GM18867 (cell line): ENCODE data around the gene CDIPT.
"Not testable (repeated sequence)": the region's sequence is repeated elsewhere in the genome, so short reads cannot be mapped to it uniquely, and the experiment has no call there.

Experiments
- ATAC-seq: cut with Tn5 transposase; IDR thresholded peaks from one replicate; pipeline ENCODE4 v1.9.1; 2021; ENCODE audit warnings: mild to moderate bottlenecking, moderate library complexity; ENCODE audit not compliant: unreplicated experiment

CDIPT gene

DNA sequence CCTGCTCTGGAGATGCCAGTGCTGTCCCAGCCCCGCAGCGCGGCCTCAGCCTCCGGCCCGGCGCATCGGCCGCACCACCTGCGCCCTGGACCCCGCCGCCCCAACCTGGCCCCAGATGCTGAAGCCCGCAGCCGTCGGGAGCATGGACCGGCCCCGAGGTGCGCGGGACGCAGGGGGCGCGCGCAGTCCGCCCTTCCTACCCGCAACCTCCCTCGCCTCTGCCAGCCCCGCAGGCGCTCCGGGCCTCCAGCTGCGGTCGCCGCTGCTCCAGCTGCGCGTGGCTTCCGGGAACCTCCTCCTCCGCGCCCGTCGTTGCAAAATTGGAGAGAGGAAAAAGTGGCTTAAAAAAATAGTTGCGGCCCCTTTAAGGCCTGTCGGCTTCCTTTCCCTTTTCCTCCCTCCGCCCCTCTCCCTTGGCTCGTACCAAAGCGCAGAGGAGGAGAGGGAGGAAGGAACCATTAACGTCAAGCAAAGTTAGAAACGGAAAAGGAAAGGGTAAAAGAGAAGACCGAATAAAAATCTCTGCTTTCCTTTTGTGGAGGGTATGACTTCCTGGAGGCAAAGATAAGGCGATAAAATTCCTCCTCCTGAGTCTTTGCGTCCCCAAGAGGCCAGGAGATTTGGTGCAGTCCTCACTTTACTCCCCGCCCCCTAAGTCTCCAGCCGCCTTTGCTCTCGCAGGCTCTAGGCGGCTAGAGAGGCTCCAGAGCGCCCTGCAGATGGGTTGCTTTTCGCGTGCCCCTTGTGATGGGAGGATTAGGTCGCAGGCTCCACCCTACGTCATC lies at the start of gene CDIPT:
Gene CDIPT, minus strand, starts transcription at position 343 of the 785 bp plus-strand sequence. CDS start 369 bp downstream, outside the sequence.
- ATAC-seq, result peak; percentile 88

DNA sequence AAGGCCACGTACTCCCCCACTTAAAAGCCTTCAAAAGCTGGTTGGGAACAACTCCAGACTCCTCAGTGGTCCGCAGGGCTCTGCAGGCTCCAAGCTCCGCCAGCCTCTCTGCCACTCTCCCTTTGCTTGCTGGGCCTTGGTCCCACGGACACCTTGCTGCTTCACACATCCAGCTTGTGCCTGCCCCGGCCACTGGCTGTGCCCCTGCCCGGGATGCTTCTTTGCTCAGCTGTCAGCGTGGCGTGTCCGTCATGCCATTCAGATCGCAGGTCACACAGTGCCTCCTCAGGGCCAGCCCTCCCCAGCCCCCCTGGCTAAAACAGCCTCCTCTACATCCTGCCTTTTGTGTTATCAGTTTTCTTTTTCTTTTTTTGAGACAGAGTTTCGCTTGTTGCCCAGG lies 49.1 kb upstream of the CDIPT start:
- ATAC-seq, result no peak

- ATAC-seq, result no peak
Observed at GRCh38 chr16:29911676-29912010, 48.6 kb upstream of the CDIPT start.

GRCh38 chr16:29910819-29911675 lies 48.0 kb upstream of the CDIPT start:
- ATAC-seq, result no peak

GRCh38 chr16:29909851-29910250 lies 46.8 kb upstream of the CDIPT start:
- ATAC-seq, result not testable (repeated sequence)

- no peak for ATAC-seq
Observed at GRCh38 chr16:29909391-29909790, 46.4 kb upstream of the CDIPT start.

- no peak for ATAC-seq
Observed at GRCh38 chr16:29908719-29909220, 45.7 kb upstream of the CDIPT start.

DNA sequence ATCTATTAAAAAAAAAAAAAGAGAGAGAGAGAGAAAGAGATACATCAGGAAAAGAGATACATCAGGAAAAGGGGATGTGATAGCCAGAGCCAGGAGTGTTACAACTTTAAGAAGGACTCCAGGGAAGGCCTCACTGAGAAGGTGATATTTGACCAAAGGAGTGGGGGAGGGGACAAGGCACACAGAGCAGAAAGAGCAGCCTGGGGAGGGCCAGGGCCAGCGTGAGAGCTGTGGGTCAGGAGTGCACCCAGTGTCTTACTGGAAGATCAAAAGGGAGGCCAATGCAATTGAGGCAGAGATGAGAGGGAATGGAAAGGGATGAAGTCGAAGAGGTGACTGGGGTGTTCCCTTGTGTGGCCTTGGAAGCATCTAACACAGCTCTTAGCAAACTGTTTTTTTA lies 44.9 kb upstream of the CDIPT start:
- ATAC-seq, result no peak

DNA sequence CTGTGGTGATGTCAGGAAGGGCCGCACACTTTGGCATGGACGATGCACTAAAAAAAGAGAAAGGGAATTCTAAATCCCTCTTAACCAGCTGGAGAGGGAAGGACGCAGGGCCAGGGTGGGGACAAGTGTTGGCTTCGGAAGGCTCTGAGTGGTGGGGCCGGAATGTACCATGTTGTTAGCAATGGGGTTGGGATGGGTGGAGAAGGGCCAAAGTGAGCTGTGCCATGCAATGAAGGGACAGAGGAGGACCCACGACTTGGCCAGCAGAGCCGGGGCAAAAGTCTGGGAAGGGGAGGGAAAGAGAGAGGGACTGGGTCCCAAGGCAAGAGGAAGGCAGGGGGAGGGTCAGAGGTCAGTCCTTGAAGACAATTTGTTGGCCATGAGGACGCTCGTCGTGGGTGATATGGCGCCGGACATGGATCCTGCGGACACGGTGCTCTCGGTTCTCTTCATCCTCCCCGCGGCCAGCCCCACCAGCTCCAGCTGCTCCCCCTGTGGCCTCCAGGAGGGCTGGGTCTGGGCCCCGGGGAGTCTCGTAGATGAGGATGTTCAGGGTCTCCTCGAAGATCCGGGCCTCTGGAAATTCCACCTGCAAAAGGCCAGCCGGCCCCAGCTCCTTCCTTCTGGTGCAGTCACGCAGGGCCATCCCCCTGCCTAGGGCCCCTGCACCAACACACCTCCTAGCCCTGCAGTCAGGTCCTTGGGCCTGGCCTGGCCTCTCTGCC lies 43.7 kb upstream of the CDIPT start:
- ATAC-seq, result no peak

GRCh38 chr16:29905668-29906067 lies 42.6 kb upstream of the CDIPT start:
- ATAC-seq, result no peak

DNA sequence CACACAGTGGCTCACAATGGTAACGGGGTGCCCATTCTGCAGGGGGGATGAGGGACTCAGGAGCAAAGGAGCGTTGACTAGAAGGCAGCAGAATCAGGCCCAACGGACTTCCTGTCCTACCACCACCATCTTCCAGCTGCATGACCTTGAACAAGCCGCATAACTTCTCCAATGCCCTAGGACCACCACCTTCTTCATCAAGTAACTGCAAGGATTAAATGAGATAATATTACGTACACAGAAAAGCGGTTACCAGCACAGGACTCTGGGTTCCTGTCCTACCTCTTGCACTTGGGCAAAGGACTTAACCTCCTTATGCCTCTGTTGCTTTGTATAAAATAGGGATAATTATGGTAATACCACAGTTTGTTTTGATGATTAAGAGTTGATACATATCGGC lies 41.9 kb upstream of the CDIPT start:
- no peak for ATAC-seq

GRCh38 chr16:29903590-29903989 lies 40.6 kb upstream of the CDIPT start:
- no peak for ATAC-seq

DNA sequence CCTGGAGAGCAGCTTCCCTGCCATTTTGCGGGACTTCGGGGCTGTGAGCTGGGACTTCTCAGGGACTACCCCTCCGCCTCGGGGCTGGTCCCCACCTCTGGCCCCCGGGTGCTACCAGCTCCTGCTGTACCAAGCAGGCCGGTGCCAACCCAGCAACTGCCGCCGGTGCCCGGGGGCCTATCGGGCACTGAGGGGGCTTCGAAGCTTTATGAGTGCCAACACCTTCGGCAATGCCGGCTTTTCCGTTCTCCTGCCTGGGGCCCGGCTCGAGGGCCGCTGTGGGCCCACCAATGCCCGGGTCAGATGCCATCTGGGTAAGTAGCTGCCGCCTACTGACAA lies 38.5 kb upstream of the CDIPT start:
- ATAC-seq, result no peak

- no peak for ATAC-seq
Observed at GRCh38 chr16:29900888-29901606, 38.0 kb upstream of the CDIPT start.

- ATAC-seq, result peak; percentile 67
Observed at GRCh38 chr16:29900102-29900887, 37.3 kb upstream of the CDIPT start, which contains the start of gene ASPHD1. ASPHD1 (plus strand) TSS chr16:29900488; CDS start chr16:29900972, 484 bp downstream.

DNA sequence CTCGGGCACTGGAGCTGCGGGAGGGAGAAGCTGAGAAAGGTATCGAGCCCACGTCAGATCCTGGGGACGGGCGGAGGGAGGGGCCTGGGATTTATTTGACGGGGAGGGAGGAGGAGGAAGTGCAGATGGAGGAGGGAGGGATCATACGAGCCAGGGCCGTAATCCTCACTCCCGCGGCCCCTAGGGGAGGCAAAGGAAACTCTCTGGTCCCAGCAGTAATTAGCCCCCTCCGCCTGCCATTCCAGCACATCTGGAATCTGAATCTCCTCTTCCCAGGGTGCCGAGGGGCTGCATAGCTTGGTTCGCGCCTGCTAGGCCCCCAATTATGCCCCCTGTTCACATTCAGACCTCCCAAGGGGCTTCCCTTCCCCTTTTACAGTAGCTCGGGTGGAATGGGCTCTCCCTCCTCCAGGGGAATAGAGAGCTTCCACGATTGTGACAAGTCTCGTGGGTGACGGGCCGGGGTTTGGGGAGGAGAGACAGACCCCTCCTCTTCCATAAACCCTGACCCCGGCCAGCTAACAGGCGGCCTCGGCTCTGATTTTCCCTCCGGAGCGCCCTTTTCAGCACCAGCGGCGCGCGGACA lies 36.6 kb upstream of the CDIPT start, which contains the start of gene SEZ6L2:
Gene SEZ6L2, minus strand, starts transcription at position 35 of the 586 bp plus-strand sequence. CDS start 531 bp downstream, outside the sequence.
- ATAC-seq, result no peak

DNA sequence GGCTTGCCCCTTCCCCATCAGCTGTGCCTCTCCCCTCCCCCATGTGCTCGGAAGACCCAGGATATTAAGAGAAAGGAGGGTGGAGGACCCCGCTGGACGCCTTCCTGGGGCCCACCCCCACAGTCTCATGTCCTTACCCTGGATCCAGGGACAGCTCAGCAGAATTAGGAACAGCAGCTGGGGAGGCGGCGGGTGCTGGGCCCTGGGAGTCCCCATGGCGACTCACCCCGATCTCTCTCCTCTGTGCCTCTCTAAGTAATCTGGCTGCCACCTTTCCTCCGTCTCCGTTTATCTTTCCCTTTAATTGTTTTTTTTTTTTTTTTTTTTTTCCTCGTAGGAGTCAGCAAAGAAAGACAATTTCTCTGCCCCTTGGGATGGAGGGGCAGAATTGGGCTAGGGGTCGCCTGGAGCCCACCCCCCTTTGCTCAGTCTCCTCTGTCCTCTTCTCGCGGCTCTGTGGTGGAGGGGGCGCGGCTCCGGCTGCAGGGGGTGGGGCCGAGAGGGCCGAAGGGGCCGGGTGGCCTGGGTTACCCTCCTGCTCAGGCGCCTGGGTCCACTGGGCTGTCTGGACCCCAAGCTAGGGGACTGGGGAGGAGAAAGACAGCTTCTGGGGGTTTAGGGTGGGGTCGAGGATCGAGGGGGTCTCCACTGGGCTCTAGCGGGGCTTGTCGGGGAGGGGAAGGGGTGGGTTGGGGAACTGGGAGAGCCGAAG lies 35.9 kb upstream of the CDIPT start:
- no peak for ATAC-seq

GRCh38 chr16:29898135-29898803 lies 35.2 kb upstream of the CDIPT start:
- ATAC-seq, result no peak
